HG03060 (cell line): ENCODE data around the gene NOTUM.

Experiments
- ATAC-seq: cut with Tn5 transposase; IDR thresholded peaks from one replicate; pipeline ENCODE4 v1.9.1; 2021; ENCODE audit warnings: low read depth, moderate number of reproducible peaks; ENCODE audit not compliant: unreplicated experiment

The NOTUM gene

DNA sequence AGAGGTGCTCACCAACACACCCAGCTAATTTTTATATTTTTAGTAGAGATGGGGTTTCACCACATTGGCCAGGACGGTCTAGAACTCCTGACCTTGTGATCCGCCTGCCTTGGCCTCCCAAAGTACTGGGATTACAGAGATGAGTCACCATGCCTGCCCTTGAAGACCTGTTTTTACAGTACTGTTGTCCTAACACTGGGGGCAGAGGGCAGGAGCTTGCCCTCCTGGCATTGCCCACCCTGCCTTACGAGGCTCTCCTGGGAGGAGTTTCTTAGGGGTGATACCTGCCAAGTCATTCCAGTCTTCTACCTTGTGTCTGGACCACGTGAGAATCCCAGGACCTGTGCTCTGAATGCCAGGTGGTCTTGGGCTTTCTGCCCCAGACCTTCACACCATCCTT lies 19.1 kb upstream of the NOTUM start:
- no peak for ATAC-seq

DNA sequence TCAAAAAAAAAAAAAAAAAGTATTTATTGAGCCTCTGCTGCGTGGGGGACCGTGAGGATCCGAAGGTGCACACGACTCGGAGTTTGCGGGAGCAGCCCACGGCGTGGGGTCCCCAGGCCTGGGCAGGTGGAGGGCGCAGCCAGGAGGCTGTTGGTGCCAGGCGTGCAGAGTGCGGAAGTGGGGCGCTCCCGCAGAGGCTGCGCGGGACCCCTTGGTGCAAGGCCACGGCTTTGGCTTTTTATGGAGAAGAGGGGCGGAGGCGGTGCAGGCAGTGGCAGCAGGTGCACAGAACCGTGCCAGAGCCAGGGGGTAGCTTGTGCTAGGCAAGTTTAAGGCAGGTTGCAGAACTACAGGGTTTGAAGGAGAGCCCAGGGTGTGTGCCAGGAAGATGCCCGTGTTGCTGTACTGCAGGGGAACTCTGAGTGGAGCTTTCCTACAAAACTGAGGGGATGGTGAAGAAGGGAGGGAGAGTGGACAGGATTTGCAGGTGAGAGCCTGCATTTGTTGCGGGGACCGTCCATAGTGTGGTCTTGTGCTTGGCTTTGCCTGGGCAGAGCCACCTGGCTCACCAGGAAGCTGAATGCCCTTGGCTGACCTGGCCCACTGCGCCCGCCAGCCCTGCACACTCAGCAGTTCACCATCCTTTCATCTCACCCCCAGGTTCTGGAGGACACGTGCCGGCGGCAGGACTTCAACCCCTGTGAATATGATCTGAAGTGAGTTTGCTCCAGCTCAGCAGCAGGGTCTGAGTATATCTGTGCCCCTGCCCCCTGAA lies 17.7 kb upstream of the NOTUM start:
- no peak for ATAC-seq

DNA sequence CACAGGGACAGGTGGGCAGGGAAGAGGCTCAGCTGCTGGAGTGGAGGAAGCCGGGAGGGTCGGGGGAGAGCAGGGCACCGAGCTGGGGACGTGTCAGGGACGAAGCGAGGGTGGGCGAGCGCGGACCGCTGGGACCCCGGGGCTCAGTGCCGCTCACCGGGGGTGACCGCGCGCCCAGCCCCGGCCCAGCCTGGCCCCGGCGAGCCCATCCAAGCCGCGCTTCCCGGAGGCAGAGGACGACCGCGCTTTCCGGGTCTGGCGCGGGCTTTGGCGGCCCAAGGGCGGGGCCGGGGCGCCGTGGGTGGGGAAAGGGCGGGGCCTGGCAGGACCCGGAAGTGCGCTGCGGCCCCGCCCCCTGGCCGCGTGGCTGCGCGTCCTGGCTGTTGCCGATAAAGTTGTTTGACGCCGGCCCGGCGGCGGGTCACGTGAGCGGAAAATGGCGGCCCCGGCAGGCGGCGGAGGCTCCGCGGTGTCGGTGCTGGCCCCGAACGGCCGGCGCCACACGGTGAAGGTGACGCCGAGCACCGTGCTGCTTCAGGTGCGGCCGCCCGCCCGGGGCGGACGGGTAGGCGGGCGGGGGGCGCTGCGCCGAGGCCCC lies 16.3 kb upstream of the NOTUM start, which contains the start of gene ASPSCR1:
ASPSCR1 (plus strand) TSS at position 419 of the 598 bp plus-strand sequence; CDS start at position 437, 18 bp downstream.
- ATAC-seq = peak; percentile 44

DNA sequence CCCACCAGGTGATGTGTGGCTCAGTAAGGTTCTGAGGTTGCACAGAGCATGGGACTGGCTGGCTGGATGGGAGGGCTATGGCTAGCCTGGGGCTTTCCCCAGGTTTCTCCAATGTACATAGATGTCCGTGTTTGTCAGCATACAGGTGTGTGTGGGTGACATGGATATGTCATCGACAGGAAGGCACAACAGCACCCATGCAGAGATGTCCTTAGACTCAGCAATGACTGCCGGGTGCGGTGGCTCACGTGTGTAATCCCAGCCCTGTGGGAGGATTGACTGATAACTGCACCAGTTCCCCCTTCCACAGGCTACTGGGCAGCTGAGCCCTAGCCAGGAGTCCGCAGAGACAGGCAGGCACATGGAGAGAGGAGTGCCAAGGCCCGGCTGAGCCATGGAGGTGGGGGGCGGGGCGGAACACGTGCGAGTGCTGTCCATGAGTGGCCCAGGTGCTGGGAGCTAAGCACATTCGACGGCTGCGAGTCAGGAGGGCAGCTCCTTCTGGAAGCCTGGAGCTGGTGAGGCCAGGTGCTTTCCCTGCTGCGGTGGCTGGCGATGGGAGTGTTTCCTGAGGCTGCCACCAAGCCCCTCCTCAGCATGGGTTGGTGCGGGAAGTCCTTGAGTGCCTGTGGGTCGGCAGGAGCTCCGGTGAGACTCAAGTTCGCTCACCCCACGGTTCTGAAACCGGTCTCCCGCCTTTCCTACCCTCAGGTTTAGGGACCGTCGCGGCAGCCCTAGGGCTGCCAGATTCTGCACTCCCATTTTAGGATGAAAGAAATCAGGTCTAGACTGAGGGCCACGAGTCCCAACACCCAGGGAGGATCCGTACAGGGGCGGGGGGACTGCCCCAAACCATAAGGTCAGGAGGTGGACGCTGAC lies 15.6 kb upstream of the NOTUM start:
- peak; percentile 7 for ATAC-seq

DNA sequence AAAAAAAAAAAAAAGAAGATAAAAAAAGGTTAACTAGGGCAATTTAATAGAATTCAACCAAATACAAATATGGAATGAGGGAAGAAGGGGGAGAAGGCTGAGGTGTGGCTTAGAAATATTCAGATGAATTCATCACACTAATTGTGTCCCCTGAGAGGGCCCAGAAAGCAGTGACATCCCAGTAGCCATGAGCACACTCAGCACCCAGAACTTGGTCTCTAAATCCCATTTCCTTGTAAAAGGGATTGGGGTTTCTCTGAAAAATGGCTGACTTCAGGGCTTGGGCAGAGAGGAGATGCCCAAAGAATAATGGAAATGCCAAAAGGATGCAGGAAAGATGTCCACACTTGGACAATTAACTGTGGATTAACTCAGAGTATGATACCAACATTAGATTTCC lies 12.4 kb upstream of the NOTUM start:
- ATAC-seq = no peak

DNA sequence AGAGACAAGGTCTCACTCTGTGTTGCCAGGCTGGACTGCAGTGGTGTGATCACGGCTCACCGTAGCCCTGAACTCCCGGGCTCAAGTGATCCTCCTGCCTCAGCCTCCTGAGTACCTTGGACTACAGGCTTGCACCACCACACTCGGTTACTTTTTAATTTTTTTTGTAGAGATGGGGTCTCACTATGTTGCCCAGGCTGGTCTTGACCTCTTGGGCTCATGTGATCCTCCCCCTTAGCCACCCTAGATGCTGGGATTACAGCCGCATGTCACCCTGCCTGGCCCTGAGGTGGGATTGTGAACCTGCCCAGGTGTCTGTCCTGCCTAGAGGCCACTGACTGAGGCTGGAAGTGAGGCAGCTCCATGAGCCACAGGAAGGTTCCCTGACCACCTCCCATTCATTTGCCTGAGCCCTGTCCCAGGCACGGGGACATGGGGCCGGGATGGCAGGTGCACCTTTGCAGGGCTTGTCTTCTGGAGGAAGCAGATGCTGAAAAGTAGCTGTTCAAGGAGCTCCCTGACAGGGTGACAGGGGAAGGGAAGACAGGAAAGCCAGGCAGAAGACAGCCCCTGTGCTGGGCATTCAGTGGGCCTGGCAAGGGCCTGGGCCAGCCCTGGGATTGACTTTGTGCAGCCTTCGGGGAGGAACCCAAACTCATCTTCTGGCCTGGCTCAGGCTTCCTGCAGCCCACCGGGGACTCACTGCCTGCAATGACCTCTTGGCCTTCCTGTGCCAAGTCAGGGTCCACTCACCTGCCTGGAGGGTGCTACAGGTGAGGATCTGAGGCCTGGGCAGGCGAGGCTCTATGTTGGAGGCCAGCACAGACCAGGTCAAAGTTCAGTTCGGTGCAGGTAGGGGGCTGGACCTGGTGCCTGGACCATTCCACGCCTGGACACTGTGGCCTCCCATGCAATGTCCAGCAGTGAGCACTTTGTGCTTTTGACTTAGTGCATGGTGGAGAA lies 8.1 kb upstream of the NOTUM start:
- ATAC-seq = no peak

DNA sequence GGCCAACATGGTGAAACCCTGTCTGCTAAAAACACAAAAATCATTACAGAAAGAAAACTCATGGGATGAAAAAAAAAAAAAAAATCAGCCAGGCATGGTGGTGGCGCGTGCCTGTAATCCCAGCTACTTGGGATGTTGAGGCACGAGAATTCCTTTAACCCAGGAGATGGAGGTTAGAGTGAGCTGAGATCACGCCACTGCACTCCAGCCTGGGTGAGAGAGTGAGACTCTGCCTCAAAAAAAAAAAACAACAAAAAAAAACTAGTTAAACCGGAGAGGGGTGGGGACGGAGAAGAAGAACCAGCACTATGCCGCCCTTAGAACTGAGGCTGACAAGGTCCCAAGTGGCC lies 7.4 kb upstream of the NOTUM start:
- ATAC-seq = no peak

DNA sequence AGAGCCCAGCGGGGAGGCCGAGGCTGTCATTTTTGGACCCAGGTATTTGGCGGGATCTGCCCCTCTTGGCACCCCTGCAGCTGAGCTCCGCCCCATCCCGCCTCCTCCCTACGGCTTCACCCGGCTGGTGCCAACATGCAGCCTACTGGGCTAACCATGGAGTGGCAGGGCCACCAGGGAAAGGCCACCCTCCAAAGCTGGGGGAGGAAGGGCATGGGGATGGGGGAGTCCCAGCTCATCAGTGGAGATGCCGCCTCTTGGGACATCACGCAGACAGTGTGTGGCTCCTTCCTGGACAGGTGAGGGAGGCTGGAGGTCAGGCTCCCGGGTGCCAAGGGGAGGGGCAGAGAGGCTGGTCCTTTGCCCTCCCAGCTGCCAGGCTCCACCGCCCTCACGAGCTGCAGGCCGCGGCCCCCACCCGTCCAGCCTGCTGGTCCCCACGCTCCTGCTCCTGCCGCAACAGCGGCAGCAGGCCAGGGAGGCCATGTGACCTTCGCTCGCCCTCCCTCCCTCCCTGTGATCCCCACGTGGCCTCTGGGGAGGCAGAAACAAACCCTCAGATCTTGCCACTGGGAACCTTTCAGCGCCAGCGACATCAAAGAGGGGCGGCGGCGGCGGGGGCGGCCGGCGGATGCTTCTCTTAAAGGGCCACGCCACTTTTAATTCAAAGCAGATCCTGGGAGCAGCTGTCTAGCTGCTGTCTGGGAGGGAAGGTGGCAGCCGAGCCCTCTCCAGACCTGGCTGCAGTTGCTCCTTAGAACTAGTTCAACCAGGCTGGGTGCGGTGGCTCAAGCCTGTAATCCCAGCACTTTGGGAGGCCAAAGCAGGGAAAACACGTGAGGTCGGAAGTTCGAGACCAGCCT lies 6.8 kb upstream of the NOTUM start:
- ATAC-seq = no peak

DNA sequence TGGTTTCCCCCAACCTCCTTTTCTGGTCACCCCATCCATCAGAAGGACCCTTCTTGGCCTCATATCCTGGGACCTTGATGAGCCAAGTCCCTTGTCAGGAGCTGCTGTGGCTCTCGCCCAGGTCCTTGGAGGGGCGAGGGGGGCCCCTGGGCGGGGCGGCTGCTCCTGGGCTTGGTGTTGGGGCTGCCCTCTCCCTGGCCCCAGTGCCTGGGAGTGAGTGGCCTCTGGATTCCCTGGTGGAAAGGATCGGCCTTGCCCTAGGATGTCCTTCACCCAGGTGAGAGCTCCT lies 6.2 kb upstream of the NOTUM start:
- no peak for ATAC-seq

DNA sequence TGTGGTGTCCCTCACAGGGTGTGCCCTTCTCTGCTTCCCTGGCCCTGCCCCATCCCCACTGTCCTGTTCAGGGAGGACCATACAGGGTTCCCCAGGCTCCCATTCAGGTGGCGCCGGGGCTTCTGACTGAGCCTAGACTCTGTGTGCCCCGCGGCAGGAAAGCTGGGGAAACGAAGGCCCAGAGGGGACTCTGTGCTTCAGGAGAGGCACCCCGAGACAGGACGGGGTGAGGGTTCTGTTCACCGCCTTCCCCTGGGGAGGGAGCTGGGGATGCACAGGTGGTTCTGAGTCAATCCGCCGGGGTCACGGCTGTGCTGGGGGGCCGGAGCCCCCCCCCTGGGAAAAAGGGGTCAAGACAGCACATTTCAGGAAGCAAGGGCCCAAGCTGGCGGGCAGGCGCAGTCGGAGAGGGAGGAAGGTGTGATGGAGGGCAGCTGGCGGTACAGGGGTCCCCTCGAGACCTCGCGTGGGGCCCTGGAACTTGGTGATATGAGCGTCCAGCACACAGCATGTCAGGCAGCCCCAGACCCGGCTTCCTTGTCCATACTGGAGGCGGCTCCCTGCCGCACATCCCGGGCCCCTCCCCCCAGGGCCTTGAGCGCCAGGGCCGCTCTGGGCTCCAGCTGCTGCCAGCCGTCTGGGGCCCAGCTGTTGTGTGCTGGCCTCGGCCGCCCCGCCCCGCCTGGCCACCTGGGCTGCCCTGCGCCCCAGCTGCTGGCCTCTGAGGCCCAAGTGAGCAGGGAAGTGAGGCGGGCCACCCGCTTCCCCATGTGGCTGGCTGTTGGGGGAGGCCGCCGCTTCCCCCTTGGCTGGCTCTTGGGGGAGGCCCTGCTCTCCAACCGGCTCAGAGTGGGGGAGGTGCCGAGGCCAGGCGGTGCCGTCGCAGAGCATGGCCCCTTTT lies 5.6 kb upstream of the NOTUM start:
- ATAC-seq = no peak

DNA sequence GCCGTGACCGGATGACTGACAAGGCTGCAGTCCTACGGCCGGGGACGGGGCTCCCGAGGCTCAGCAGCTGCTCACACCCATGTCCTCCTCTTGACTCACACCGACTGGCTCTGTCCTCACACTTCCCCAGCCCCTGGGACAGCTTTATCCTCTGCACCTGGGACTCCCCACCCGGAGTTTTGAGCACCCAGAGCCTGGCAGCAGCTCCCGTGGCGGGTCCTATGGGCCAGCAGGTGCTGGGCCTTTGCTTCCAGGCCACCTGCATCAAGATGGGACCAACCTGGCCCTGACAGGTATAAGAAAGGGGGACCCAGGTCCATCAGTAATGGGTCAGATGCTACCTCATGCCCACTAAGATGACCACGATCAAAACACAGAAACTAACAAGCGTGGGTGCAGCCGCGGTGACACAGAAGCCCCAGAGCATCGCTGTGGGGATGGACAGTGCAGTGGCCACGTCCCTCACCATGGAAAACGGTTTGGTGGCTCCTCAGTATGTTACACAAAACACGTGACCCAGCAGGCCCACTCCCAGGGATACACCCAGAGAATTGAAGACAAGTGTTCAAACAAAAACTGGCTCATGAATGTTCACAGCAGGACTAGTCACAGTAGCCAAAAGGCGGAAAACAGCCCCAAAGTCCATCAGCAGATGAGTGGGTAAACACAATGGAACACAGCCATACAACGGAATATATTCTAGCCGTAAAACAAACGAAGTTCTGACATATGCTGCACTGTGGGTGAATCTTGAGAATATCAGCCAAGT lies 3.3 kb upstream of the NOTUM start:
- ATAC-seq = no peak

DNA sequence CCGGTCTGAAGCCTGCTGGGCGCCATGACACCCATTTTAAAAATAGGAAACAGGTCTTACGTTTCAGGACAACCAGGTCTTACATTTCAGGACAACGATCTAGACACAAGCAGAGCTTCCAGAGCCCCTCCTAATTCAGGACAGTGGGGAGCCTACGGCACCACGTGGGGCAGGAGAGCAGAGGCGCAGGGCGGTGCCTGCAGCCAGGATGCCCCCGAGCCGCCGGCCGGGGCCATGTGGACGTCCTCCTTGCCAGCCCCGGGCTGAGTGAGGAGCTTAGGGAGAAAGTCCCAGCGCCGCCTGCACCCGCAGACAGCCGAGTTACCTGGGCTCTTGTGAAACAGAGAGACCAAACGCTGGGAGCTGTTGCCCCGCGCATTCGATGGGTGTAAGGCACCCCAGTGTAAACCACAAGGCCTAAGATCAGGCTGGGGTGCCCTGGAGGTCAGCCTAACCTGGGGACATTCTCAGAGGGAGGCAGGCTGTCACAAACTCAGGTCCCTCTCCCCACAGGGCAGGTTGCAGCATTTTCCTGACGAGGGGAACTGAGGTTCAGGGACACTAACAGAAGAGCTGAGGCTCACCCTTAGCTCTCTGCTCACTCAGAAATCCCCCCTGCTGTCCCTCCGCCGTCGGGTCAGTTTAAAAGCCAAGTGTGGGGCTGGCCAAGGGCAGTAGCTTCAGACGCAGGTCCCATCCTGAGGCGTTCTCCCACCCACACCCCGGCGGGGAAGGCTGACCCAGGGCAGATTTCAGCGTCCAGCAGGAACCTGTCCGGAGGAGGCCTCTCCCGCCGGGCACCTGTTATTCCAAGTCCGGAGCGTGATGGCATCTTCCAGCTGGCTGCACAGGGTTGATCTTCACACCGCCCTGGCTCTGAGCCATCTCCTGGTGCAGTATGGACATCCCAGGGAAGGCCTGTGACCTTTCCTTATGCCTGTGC lies 1.8 kb upstream of the NOTUM start:
- ATAC-seq = no peak

DNA sequence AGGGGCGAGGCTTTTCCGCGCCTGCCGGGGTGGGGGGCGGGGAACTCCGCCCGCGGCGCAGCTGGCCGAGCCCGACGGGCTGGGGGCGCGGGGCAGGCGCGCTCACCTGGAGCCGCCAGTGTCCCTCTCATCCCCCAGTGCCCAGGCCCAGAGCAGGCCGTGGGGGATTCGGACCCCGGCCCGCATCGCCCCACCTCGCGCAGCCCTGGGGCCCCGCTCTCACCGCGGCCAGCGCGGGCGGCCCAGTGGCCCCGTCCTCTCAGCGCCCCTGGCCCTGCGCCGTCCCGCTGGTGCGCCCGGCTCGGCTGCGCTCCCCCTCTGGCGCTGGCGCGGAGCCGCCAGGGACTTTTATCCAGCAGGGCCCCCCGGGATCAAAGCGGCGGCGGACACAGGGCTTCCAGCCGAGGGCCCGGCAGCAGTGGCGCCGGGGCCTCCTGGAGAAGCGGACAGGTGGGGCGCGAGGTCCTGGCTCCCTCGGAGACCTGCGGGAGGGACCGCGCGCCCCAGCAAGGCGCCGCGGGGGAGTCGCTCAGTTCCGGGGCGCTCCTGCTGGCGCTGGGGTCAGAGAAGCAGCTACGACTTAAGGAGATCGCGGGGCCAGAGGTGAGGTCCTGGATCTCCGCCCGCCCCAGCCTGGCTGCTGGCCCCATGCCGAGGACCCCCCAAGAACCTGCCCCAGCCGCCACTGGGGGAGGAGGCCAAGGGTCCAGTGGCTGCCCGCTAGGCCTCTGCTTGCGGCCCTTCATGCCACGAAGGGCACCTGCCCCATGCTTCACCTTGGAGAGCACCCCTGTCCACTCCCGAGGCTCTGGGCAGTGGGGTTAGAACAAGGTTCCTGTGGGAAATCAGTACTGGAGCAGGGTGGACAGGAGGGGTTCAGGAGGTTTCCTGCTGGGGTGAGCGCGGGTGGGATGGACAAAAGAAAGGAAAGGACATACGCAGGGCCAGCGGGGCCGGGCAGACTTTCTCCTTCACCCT lies 823 bp upstream of the NOTUM start:
- no peak for ATAC-seq

DNA sequence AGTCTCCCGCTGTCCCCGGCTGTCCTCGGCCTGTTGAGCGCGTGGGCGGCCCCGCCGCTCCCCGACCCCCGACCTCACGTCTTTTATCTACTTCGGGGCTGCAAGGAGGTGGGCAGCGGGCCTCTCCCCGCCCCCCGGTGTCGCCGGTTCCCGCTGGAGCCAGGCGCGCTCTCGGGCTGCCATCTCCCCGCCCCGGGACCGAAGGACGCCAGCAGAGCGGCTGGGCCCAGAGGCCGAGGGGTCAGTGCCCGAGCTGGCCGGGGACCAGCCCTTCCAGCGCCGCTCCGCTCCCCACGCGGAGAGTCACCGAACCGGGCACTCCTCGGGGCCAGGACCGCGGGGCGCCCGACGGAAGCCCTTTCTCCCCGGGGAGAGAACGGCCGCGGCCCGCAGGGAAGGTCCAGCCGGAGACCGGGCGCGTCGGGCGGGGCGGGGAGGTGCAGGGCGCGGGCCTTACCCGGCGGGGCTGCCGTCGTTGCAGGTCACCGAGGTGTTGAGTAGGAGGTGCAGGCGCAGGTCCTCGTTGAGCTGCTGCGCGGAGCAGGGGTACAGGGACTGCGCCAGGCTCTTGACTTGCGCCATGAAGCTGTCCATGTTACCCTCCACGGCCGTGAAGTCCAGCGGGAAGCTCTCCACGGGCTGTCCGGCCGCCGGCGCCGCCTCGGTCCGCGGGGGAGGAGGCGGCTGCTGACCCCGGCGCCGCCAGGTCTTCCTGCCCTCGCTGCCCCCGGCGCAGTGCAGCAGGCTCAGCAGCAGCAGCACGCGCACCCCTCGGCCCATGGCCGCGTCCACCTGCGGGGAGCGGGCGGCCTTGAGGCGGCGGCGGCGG lies 643 bp downstream of the NOTUM start:
- no peak for ATAC-seq
